Endothelial cell (in vitro differentiated cells): Measurements from ENCODE around the gene METTL23. TPM values are rescaled to one million over a fixed set of nuclear protein-coding genes. Genes with fewer than 3 reads are reported as not detected.

Experiments
- DNase-seq: peaks from one replicate; pipeline ENCODE4 v3.0.0; 2021; ENCODE audit warnings: low spot score
- H3K27ac Mint-ChIP-seq: one replicate; pipeline ENCODE4 v1.8.0; 2021; ENCODE audit warnings: mixed read lengths, inconsistent platforms; ENCODE audit not compliant: unreplicated experiment
- H3K27me3 Mint-ChIP-seq: one replicate; pipeline ENCODE4 v1.8.0; 2021; ENCODE audit warnings: mild to moderate bottlenecking, moderate library complexity, mixed read lengths, inconsistent platforms; ENCODE audit not compliant: unreplicated experiment
- H3K36me3 Mint-ChIP-seq: one replicate; pipeline ENCODE4 v1.8.0; 2021; ENCODE audit warnings: mild to moderate bottlenecking, low read depth, mixed read lengths, inconsistent platforms; ENCODE audit not compliant: unreplicated experiment
- H3K4me1 Mint-ChIP-seq: one replicate; pipeline ENCODE4 v1.8.0; 2021; ENCODE audit warnings: mild to moderate bottlenecking, mixed read lengths, inconsistent platforms; ENCODE audit not compliant: unreplicated experiment
- H3K4me3 Mint-ChIP-seq: one replicate; pipeline ENCODE4 v1.8.0; 2021; ENCODE audit warnings: mild to moderate bottlenecking, mixed read lengths, inconsistent platforms; ENCODE audit not compliant: unreplicated experiment
- H3K9me3 Mint-ChIP-seq: one replicate; pipeline ENCODE4 v1.8.0; 2021; ENCODE audit warnings: mixed read lengths, inconsistent platforms; ENCODE audit not compliant: unreplicated experiment
- total RNA-seq: library from RNA; stranded (reverse); fragmentation: NEBNext Ultra II Directional; extraction: Animal tissue kit (Norgen Biotek cat#: 25700); gene quantifications from one replicate; pipeline ENCODE4 v1.2.1, GENCODE V29; 2021; ENCODE audit not compliant: unreplicated experiment
- TF ChIP-seq, protein P1 (sequence below): fragments of 200-600 bp; sonication (generic); IDR thresholded peaks from one replicate; pipeline ENCODE4 v1.5.0; 2021; ENCODE audit warnings: antibody characterized with exemption; ENCODE audit not compliant: unreplicated experiment

METTL23 gene
- total RNA-seq, 1 donor from 2014 or later, result 30.5 TPM

DNA sequence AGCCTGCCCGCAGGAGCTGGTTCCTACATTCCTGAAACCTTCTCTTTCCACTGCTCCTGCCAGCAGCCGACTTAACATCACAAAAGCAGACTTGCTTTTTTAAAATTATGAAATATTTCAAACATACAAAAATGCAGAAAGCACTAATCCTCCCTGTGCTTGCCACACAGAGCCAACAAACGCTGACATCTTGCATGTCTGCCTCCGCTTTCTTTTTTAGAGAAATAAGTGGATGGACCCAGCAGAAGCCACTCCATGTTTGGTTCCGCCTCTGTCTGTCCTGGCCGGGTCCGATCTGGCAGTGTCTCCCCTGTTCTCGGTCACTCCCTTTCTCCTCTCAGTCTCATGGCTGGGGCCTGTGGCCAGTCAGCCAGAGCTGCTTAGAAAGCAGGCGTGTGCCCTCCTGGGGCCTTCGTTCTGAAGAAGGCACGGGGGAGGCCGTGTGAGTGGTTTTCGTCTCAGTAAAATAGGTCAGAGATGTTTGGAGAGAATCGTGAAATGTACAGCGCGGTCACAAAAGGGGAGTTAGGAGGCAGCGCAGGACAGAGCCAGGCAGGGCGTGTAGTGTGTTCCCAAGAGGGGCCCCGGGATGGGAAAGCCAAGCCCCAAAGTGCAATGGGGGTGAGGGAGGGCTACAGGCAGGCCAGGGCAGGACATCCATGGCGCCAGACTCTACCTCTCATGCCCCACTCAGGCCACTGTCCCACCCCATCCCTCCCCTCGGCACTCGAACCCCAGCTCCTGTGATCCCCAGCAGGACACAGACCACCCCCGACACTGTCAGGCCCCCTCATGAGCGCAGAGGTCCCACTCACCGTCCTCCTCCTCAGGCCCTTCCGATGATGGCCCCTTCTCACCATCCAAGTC is 39.1 kb upstream of the METTL23 start:
- Mint-ChIP-seq H3K4me3 (no peak overlapping the region), H3K4me1 (peaks cover 4% of the 10 kb centered on the region), H3K9me3 (no peaks in the 10 kb centered on the region), H3K27ac (no peak overlapping the region), H3K27me3 (peaks cover 5% of the 10 kb centered on the region), H3K36me3 (no peaks in the 10 kb centered on the region)
- no peak for DNase-seq
- TF ChIP-seq, protein P1, sequence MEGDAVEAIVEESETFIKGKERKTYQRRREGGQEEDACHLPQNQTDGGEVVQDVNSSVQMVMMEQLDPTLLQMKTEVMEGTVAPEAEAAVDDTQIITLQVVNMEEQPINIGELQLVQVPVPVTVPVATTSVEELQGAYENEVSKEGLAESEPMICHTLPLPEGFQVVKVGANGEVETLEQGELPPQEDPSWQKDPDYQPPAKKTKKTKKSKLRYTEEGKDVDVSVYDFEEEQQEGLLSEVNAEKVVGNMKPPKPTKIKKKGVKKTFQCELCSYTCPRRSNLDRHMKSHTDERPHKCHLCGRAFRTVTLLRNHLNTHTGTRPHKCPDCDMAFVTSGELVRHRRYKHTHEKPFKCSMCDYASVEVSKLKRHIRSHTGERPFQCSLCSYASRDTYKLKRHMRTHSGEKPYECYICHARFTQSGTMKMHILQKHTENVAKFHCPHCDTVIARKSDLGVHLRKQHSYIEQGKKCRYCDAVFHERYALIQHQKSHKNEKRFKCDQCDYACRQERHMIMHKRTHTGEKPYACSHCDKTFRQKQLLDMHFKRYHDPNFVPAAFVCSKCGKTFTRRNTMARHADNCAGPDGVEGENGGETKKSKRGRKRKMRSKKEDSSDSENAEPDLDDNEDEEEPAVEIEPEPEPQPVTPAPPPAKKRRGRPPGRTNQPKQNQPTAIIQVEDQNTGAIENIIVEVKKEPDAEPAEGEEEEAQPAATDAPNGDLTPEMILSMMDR, result no peak

DNA sequence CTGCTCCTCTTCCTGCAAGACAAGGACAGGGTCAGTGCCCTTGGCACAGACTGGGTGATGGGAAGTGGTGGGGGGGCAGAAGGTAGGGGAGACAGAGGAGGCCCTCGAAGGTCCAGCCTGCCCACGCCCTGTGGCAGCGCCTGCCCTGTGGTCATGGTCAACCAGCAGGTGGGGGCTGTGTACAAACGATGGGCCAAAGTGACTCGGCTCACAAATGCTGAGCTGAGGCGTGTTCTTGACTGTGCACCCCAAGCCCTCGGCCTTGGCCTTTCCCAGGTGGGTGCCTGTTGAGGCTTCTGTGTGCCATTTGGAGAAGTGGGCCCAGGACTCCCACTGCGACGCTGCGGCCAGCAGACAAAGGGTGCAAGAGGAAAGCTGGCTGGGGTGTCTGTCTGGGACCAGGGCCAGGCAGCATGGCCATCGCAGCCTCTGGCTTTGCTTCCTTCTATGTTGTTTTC is 38.4 kb upstream of the METTL23 start:
- no peaks in the 10 kb centered on the region for H3K36me3 Mint-ChIP-seq
- no peaks in the 10 kb centered on the region for H3K9me3 Mint-ChIP-seq
- H3K4me1 Mint-ChIP-seq, result peaks cover 4% of the 10 kb centered on the region
- no peak for DNase-seq
- H3K27me3 Mint-ChIP-seq, result peaks cover 5% of the 10 kb centered on the region
- H3K27ac Mint-ChIP-seq, result no peak overlapping the region
- TF ChIP-seq, protein P1, result no peak
- H3K4me3 Mint-ChIP-seq, result no peak overlapping the region

DNA sequence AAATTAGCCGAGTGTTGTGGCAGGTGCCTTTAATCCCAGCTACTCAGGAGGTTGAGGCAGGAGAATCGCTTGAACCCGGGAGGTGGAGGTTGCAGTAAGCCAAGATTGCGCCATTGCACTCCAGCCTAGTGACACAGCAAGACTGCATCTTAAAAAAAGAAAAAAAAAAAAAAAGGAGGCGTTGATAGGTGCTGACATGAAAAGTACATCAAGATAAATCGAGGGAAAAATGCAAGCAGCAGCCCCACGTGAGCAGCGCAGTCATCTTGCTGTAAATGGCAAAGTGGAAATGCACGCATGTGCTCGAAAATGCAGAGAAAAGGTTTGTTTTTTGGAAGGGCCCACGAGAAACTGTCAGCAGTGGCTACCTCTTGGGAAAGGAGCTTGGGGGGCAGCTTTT is 36.8 kb upstream of the METTL23 start:
- TF ChIP-seq, protein P1, result no peak
- Mint-ChIP-seq H3K36me3 (no peaks in the 10 kb centered on the region), H3K27ac (no peak overlapping the region), H3K9me3 (no peaks in the 10 kb centered on the region), H3K27me3 (peaks cover 6% of the 10 kb centered on the region), H3K4me3 (no peak overlapping the region), H3K4me1 (peaks cover 4% of the 10 kb centered on the region)
- no peak for DNase-seq

DNA sequence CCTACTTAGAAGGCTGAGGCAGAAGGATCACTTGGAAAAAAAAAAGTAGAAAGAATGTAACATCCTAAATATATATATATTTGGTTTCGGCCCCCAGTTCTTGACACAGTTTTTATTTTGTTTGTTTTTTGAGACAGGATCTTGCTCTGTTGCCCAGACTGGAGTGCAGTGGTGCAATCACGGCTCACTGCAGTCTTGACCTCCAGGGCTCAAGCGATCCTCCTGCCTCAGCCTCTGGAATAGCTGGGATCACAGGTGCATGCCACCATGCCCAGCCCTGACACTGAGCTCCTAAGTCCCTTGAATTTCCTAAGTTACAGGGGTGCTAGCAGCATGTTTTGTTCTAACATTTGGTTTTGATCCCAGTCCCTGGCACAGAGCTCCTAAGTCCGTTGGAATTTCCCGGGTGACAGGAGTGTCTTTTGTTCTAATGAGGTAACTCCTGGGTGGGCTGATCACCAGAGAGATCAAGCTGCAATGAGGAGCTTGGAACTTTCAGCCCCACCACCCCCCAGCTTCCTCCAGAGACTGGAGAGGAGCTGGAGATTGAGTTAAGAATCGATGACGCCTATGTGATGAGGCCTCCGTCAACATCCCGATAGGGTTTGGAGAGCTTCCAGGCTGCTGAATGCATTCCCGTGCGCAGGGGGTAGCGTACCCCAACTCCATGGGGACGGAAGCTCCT is 35.9 kb upstream of the METTL23 start:
- Mint-ChIP-seq H3K27ac (no peak overlapping the region), H3K36me3 (no peaks in the 10 kb centered on the region), H3K4me1 (peaks cover 4% of the 10 kb centered on the region), H3K27me3 (peaks cover 6% of the 10 kb centered on the region), H3K4me3 (no peak overlapping the region), H3K9me3 (no peaks in the 10 kb centered on the region)
- TF ChIP-seq, protein P1, result no peak
- DNase-seq, result no peak
